ENCODE data around the gene LHFPL3.
"Not testable (repeated sequence)": the region's sequence is repeated elsewhere in the genome, so short reads cannot be mapped to it uniquely, and the experiment has no call there.

LHFPL3 gene

DNA sequence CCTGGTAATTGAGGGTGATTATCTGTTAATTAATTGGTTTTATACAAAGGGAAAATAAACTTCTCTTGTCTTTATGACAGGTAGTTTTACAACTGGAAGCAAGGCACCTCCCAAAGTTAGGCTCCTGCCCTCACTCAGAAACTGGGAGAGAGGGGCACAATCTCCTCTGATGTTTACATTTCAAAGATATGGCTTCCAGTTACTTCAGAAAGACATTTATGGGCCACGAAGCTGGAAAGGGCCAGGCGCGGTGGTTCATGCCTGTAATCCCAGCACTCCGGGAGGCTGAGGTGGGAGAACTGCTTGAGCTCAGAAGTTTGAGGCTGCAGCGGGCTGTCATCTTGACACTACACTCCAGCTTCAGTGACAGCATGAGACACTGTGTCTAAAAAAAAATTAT, 570.0 kb downstream of the LHFPL3 start:
- no peak for DNase-seq (ENCODE audit: low spot score)

DNA sequence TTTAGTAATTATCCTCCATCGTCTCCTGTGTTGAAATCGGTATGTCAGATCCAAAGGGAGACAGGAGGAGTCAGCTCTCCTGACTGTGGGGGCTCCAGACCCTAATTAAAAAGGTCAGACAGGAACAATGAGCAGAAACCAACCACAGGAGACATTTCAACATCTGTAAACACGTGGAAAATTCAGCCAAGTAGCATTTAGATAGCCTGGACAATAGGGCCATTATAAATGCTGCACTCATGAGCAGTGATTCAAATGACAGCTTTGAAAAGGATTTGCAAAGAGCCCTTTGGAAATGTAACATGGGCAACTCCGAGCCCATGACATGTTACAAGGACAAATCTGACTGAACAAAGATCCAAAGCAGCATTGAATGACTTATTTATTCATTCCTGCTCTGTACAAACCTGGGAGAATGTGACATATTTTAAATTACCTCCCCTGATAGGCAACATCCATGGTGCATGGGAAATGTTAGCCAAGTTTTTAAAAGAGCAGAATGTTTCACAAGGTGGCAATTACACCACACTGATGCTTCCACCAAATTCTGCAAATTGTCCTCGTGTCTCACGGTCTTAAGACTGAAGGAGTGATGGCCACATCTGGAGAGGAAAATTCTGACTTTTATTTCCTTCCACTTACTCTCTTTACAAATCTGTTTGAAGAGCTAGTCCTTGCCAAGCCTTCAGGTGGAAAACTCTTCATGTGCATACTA, 572.3 kb downstream of the LHFPL3 start:
- no peak for DNase-seq (ENCODE audit: low spot score)

DNA sequence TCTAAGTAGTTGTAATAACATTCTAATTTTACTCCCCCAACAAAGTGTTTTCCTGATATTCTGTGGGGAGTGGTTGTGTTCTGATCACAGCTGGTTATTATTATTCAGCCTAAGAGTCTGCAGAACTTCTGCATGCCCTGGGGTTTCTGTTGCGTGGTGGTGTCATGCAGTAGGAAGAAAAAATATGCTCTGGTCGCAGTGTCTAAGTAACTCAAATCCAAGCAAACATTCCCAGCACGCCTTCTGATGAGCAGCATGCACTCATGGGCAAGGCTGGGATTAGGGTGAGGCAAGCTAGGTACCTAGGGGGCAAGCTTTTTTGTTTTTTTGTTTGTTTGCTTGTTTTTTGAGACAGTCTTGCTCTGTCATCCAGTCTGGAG, 572.8 kb downstream of the LHFPL3 start:
- DNase-seq (ENCODE audit: low spot score): peak; percentile 26

DNA sequence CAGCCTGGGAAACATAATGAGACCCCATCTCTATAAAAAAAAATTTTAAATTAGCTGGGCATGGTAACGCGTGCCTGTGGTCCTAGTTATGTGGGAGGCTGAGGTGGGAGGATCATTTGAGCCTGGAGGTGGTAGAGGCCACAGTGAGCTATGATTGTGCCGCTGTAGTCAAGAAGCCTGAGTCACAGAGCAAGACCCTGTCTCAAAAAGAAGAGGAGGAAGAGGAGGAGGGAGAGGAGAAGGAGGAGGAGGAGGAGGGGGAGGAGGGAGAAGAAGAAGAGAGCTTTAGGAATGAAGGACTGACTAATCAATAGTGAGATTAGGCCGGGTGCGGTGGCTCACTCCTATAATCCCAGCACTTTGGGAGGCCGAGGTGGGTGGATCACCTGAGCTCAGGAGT, 573.8 kb downstream of the LHFPL3 start:
- DNase-seq (ENCODE audit: low spot score): no peak

DNA sequence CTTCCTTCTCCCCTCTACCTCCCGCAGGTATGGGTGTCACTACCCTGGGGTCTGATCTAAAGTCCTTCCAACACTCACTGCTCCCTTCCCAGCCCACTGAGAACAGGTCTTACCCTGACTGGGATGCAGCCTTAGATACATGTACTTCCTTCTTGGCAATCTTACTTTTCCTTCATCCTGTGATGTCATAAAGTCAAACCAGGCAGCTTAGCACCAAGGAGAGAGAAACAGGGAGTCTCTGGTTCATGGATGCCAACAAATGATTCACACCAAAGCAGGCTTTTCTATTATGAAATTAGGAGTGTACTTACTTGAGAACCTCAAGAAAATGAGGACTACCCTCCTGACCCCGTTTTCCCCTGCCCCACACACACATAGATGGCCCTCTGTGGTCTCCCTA, 574.6 kb downstream of the LHFPL3 start:
- peak; percentile 32 for DNase-seq (ENCODE audit: low spot score)

DNA sequence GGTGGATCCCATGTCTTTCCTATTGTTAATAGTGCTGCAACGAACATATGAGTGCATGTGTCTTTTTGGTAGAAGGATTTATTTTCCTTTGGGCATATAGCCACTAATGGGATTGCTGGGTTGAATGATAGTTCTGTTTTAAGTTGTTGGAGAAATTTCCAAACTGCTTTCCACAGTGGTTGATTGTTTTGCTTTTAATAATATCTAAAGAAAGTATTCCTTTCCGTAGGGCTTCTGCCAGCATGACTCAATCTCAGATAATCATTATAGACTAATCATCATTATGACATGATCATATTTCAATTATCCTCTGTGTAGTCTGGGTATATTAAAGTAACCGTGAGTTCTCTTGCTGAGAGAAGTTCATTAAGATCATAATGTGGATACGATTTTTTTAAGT, 575.4 kb downstream of the LHFPL3 start:
- no peak for DNase-seq (ENCODE audit: low spot score)

DNA sequence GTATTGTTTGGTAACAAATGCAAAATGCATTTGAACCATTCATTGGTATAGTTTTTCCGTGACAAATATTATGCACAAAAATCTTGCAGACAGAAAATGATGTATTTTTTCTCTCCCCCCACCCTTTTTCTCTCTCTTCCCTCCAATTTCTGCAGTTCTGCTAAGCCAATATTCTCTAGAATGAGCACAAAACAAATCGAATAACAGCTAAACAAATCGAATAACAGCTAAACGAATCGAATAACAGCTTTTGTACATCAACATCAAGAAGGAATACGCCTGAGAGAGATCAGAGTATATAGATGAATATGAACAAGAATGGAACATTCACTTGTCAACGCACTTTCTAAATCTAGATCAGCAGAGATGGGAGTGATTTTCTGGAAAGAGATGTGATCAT, 577.6 kb downstream of the LHFPL3 start:
- DNase-seq (ENCODE audit: low spot score): no peak

DNA sequence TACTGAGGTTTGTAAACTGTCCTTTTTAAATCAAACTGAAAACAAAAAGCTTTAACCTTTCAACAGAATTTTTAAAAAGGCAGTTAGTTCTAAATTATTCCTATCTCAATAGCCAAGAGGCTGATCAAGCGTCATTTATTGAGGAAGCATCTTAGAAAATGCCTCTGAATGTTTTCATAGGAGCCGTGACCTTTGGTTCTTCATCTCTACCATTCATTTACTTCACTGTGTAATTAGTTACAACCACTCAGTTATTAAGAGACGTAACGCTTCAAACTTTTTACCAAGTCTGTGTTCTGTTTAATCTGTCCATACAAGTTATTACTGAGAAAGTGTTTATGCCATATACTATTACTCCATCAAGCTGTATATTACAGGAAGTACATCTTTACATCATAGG, 578.2 kb downstream of the LHFPL3 start:
- DNase-seq (ENCODE audit: low spot score): no peak

DNA sequence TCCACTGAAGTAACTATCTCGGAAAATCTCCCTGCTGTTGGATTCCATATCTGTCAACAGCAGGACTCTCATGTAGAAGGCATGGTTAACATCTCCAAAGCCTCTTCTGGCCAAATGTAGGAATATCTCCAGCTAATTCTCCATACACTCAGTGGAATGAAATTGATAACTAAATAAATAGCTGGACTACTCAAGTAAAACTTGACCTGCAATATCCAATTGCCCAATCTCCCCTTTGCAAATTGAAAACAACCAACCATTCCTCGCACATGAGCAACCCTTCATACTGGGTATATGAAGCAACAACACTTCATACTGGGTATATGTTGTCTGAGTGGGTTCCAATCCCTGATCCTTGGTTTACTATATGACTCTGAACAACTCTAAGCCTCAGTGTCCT, 580.2 kb downstream of the LHFPL3 start:
- no peak for DNase-seq (ENCODE audit: low spot score)

DNA sequence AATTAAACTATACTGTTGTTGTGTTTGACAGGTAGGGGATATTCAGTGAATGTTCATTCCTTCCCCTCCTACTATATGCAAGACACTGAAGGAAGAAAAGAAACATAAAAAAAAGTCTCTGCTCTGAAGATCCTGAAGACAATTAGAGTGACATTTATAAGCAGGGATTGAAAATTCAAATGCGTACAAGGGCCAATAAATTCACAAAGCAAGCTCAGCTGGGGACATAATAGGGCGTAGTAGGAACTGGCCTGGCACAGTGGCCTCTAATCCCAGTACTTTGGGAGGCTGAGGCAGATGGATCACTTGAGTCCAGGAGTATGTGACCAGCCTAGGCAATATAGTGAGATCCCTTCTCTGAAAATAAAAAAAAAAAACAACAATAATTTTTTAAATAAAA, 580.7 kb downstream of the LHFPL3 start:
- DNase-seq (ENCODE audit: low spot score): no peak

DNA sequence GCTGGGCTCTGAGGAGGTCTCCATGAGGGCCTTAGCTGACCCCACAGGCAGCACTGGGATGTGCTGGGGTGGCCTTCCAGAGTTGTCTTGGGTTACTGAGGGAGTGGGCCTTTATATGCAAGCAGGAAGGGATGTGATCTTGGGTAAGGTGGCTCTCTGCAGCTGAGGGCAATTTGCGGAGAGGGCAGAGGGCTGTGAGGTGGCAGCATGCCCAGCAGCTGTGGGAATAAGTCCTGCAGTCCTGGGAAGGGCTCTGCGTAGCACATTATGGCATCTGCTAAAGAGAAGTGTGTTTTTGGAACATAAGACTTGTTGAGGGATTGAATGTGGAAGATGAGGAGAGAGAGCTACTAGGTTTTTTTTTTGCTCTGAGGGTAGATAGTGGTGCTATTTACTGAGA, 586.0 kb downstream of the LHFPL3 start:
- no peak for DNase-seq (ENCODE audit: low spot score)

DNA sequence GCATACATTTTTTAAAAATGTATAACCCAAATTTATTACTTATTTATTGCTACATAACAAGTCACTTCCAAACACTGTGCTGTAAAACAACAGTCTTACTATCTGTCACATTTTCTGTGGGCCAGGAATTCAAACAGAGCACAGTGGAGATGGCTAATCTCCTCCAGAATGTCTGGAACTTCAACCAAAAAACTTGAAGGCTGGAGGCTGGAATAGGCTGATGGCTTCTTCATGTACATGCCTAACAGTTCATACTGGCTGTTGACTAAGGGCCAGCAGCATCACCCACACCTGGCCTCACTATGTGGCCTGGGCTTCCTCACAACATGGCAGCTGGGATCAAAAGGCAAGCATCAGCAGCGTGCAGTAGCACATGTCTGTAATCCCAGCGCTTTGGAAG, 593.2 kb downstream of the LHFPL3 start:
- DNase-seq (ENCODE audit: low spot score): no peak

DNA sequence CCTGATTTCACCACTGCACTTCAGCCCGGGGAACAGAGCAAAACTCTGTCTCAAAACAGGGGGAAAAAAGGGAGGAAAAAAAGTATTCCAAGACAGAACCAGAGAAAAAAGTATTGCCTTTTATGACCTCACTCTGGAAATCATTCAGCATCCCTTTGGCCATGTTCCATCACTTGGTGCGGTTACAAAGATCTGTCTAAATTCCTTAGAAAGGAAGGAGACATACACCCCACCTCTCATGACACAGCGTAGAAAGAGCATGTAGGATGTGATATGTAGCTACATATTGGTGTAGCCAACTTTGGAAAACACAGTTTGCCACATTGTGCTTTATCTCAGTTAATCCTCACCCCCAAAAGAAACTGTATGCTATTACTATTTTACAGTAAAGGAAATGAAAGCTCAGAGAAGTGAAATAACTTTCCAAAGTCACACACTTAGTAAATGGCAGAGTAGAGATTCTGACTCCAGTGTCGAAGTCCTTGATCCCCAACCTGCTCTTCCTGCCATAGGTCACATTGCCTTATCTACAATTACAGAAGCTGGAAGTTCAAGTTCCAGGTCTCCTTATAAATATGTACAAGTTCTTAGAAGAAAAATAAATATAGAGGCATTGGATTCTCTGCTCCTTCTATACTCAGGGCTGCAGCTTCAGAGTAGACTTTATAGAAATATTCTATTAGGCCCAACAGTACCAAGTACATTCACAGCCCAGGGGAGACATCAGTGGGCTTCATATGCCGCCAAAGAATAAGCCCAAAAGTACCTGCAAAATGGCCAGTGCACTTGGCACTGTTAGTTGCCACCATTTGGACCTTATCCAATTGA, 594.0 kb downstream of the LHFPL3 start:
- no peak for DNase-seq (ENCODE audit: low spot score)

DNA sequence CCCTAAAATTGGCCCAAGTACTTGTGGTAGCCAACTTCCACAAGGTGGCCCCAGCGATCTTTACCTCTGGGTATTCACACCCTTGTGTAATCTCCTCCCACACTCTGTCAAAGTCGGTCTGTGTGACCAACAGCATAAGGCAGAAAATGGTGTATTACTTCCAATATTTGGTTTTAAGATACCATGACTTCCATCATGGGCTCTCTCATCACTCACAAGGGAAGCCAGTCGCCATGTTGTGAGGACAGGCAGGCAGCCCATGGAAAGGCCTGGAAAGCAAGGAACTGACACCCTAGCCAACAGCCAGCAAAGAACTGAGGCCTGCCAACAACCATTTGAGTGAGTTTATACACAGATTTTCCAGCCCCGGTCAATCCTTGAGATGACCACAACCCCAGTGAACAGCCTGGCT, 594.6 kb downstream of the LHFPL3 start:
- DNase-seq (ENCODE audit: low spot score): peak; percentile 80

DNA sequence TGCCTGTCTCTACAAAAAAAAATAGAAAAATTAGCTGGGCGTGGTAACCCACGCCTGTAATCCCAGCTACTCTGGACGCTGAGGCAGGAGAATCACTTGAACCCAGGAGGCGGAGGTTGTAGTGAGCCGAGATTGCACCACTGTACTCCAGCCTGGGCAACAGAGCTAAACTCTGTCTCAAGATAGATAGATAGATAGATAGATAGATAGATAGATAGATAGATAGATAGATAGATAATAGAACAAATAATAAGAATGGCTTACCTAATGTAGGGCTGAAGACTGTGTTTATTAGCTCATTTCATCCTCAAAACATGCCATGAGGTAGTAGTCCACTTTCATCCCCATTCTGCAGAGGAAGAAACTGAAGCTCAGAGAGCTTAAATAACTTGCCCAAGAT, 597.8 kb downstream of the LHFPL3 start:
- not testable (repeated sequence) for DNase-seq (ENCODE audit: low spot score)

DNA sequence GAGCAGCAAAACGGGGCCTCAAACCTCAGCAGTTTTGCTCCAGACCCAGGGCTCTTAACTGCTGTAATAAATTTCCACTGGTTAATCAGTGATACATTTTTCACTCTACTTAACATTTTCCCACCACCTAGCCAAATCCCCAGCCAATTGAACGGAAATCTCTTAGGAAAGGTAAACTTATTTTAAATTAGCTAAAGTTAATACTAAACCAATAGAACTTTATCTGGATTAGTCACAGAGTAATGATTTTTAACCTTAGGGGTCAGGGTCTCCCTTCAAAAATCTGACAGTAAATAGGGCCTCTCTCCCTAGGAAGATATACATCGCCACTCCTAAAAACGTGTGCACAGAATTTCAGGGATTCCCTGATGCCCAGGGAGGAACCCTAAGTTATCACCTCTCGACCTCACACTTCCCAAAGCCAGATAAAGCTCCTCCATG, 598.2 kb downstream of the LHFPL3 start:
- DNase-seq (ENCODE audit: low spot score): no peak

DNA sequence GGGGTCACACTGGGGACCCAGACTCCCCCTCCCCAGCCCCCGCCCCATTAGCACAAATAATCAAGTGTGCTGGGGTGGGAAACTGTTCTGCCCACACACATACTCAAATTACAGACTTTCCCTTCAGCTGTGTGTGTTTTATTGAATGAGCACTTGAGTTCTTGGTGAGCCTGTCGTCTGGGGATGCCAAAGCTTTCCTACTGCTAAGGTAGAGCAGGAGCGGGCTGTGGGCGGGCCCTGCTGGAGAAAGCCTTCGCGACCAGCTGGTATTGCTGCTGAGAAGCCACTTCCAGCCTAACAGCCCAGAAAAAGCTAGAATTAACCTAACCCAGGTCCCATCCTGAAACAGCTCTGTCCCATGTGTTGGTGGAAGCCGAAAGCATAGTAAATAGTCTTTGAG, 598.7 kb downstream of the LHFPL3 start:
- DNase-seq (ENCODE audit: low spot score): no peak

DNA sequence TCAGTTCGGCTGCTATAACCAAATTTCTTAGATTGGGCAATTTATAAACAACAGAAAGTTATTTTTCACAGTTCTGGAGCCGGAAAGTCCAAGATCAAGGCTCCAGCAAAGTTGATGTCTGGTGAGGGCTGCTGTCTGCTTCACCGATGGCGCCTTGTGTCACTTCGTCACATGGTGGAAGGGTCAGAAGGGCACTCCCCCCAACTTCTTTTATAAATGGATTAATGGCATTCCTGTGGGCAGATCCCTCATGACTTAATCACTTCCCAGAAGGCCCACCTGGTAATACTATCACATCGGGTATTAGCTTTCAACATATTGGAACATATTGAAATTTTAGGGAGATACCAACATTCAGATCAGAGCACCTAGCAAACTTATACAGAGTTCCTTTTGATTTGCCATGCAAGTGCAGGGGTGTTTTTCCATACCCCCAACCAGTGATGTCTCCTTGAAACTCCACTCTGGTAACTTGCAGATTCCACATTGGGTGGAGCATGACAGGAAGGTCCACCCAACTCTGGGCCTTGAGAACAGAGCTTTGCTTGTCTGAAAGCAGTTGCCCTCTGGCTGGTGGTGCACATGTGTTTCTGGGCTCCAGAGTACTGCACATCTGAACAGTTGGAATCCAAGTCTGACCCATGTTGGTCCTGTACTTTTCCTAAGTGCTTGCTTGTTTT, 600.5 kb downstream of the LHFPL3 start:
- no peak for DNase-seq (ENCODE audit: low spot score)

DNA sequence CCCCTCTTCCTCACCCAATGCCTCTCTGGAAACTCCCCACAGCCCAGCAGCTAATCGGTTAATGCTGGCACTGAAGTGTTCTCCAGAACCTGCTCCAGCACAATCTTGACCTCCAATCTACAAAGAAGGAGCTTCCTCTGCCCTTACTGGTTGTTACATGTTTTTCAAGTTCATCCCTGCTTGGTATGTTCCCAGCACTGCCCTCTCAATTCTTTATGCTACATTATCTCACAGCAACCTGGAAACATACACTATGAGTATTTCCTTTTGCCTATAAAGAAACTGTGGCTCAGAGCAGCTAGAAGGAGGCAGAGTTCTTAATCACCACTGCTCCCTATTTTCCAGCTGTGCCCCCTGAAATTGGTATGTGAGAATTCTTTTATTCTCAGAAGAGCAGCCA, 601.5 kb downstream of the LHFPL3 start:
- DNase-seq (ENCODE audit: low spot score): no peak

DNA sequence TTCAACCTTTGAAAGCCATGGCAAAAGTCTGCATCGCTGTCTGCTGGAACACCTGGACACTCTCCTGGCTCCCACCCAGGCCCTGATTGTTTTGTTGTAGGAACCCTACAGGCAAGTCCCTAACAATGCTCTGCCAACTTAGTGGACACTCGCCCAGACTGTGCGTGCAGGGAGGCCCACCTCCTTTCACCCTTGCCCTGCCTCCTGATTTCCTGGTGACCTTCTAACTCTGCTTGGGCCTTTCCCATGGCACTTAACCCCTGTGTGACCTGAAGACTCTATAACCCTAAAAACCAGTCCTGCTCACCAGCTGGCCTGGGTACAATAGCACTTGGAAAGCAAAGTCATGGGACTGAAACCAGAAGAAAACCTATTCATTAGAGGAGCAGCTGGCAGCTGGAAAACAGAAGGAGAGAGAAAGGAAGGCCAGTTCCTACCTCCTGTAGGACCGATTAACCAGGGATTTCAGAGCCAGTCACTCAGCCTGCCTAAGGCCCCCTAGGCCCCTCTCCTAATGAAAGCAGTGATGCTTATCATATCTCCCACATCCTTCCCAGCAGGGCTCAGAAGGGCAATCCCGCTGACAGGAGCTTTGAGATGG, 602.9 kb downstream of the LHFPL3 start:
- DNase-seq (ENCODE audit: low spot score): no peak

DNA sequence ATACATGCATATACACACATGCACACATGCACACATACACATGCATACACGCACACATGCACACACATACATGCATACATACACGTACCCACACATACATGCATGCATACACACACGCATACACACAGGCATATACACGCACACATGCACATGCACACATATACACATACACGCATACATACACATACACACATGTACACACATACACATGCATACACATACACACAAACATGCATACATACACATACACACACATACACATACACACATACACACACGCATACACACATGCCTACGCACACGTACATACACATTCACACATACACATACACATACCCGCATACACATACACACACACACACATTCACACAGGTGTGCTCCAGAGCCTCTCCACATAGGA, 604.6 kb downstream of the LHFPL3 start:
- no peak for DNase-seq (ENCODE audit: low spot score)

DNA sequence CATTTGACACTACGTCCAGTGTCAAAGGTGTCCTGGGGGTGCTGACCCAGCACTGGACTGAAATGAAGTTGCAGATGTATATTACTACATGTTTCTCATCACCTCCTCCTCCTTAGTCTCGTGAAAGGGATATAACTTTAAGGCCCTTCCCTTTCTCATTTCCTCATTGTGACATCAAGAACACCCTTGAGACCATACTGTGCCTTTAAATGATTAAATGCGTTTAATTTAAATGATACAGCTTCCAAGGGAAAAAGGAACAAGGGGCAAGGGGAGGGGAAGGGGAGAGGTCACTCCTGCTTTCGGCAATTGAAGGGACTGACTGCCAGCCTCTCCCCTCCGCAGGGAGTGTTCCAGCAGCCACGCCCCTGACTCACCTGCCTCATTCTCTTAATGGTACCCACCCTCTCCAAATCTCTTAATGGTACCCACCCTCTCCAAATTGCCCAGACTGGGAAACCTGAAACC, 605.2 kb downstream of the LHFPL3 start:
- no peak for DNase-seq (ENCODE audit: low spot score)

DNA sequence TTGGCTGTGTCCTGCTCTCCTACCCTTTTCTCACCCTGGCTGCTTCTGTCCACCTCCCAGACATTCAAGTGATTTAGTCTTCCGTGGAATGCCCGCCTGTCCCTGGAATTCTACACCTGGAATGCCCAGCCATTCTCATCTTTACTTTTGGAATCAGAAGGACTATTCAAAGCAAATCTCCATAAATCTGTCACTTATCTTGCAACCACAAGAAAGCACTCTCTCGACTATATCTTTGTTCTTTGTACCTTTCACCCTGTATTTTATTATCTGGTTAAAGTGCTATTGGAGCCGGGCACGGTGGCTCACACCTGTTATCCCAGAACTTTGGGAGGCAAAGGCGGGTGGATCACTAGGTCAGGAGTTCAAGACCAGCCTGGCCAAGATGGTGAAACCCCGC, 606.3 kb downstream of the LHFPL3 start:
- no peak for DNase-seq (ENCODE audit: low spot score)
